Hepatocyte (in vitro differentiated cells): ENCODE data around the gene ADAP2. TPM values are rescaled to one million over a fixed set of nuclear protein-coding genes. Genes with fewer than 3 reads are reported as not detected.
"Not testable (repeated sequence)": the region's sequence is repeated elsewhere in the genome, so short reads cannot be mapped to it uniquely, and the experiment has no call there.

Experiments used
- DNase-seq: peaks from one replicate; pipeline ENCODE4 v3.0.0-alpha.2; 2016; ENCODE audit warnings: low spot score
- H2AFZ ChIP-seq: fragments of 200-600 bp; sonication (generic); 2 replicates; pipeline ENCODE4 v1.6.0; 2016; ENCODE audit warnings: antibody characterized with exemption, mild to moderate bottlenecking
- H3K27ac ChIP-seq: fragments of 200-600 bp; sonication (generic); 2 replicates; pipeline ENCODE4 v1.5.1; 2016; ENCODE audit warnings: mild to moderate bottlenecking
- H3K27me3 ChIP-seq: fragments of 200-600 bp; sonication (generic); 2 replicates; pipeline ENCODE4 v1.6.1; 2016
- H3K36me3 ChIP-seq: fragments of 200-600 bp; sonication (generic); replicated peaks from 2 replicates; pipeline ENCODE4 v1.5.1; 2016; ENCODE audit warnings: low read depth; ENCODE audit not compliant: insufficient read depth
- H3K4me1 ChIP-seq: fragments of 200-600 bp; sonication (generic); 2 replicates; pipeline ENCODE4 v1.5.1; 2016; ENCODE audit warnings: mild to moderate bottlenecking, moderate library complexity; ENCODE audit not compliant: insufficient read depth
- H3K4me2 ChIP-seq: fragments of 200-600 bp; sonication (generic); 2 replicates; pipeline ENCODE4 v1.6.0; 2016
- H3K4me3 ChIP-seq: fragments of 200-600 bp; sonication (generic); 2 replicates; pipeline ENCODE4 v1.5.1; 2016; ENCODE audit warnings: mild to moderate bottlenecking
- H3K79me2 ChIP-seq: fragments of 200-600 bp; sonication (generic); 2 replicates; pipeline ENCODE4 v1.6.0; 2017; ENCODE audit warnings: mild to moderate bottlenecking
- H3K9me2 ChIP-seq: fragments of 200-600 bp; sonication (generic); replicated peaks from 2 replicates; pipeline ENCODE4 v1.6.0; 2017; ENCODE audit warnings: mild to moderate bottlenecking; ENCODE audit not compliant: insufficient read depth
- H3K9me3 ChIP-seq: fragments of 200-600 bp; sonication (generic); 2 replicates; pipeline ENCODE4 v1.5.1; 2016; ENCODE audit warnings: low read depth, mild to moderate bottlenecking
- H4K20me1 ChIP-seq: fragments of 200-600 bp; sonication (generic); 2 replicates; pipeline ENCODE4 v1.6.0; 2016; ENCODE audit warnings: mild to moderate bottlenecking; ENCODE audit not compliant: insufficient read depth, poor library complexity, severe bottlenecking
- EZH2 ChIP-seq: fragments of 200-600 bp; sonication (generic); IDR thresholded peaks from 2 replicates; pipeline ENCODE4 v1.6.1; 2016; ENCODE audit warnings: antibody characterized with exemption, mild to moderate bottlenecking, borderline replicate concordance
- EZH2phosphoT487 ChIP-seq: fragments of 200-600 bp; sonication (generic); IDR thresholded peaks from one replicate; pipeline ENCODE4 v1.6.1; 2018; ENCODE audit warnings: antibody characterized with exemption, mild to moderate bottlenecking, low read depth, moderate library complexity; ENCODE audit not compliant: unreplicated experiment, severe bottlenecking
- WGBS: methylation state at CpG from one replicate; pipeline ENCODE4 v1.1.6; 2016; ENCODE audit warnings: low lambda C conversion rate; ENCODE audit errors: missing lambda C conversion rate; 5-methylcytosine and 5-hydroxymethylcytosine counted together
- polyA plus RNA-seq: library from polyadenylated mRNA; unstranded; fragments of >200 nt; fragmentation: Nextera tagmentation; extraction: Ambion mirVana; gene quantifications from 2 replicates; pipeline ENCODE4 v1.2.1, GENCODE V29; 2016
- total RNA-seq: library from RNA; depleted of rRNA; stranded (reverse); fragments of >200 nt; gene quantifications from 2 replicates; pipeline ENCODE4 v1.2.3, GENCODE V29; 2014
- TF ChIP-seq, protein P1 (sequence below): fragments of 200-600 bp; sonication (generic); IDR thresholded peaks from 2 replicates; pipeline ENCODE4 v1.5.1; 2016; ENCODE audit warnings: antibody characterized with exemption, mild to moderate bottlenecking; ENCODE audit not compliant: poor library complexity

ADAP2 gene
- total and polyA plus RNA-seq, 2 experiments from 2014 or later: 0.70 to 1.5 TPM

DNA sequence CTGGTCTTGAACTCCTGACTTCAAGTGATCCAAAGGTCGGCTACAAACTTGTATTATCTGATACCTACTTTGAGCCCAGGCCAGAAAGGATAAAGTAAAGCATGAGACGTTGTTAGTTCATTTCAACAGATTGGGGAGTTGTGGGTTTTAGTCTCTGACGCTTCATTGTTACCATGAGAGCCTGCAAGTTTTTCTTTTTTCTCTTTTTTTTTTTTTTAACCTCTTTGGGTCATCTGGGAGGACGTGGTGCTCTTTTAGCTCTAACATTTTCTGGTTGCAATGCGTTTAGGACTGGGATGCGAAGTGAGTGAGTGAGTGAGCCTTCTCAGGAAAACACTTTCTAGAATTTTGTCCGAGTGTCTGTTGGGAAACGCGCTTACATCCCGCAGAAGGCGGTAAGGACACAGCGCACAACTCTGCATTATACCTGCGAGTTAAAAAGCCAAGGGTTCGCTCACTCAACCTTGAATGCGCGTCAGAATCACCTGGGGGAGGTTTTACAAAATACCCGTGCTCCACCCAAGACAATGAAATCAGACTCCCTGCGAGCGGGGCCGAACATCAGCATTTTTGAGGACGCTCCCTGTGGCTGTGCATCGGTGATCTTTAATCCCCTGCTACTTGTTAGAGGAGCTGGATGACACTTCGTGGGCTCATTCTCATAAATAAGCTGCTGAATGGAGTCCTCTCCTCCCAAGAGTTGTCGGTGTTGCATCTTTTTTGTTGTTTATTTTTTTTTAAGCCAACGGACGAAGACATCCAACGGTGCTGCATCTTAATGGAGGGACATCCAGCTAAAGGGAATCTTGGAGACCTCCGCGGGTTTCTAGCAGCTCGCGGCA, 48.5 kb downstream of the ADAP2 start:
- Histone ChIP-seq H3K27me3 (no peaks in the 10 kb centered on the region), H3K4me1 (peaks cover 7% of the 10 kb centered on the region), H4K20me1 (no peaks in the 10 kb centered on the region), H3K9me2 (no peaks in the 10 kb centered on the region), H3K9me3 (no peaks in the 10 kb centered on the region), H2AFZ (peak overlapping the region; percentile 89), H3K4me2 (peak overlapping the region; percentile 88), H3K79me2 (peaks cover 34% of the 10 kb centered on the region), H3K36me3 (no peaks in the 10 kb centered on the region), H3K27ac (peak overlapping the region; percentile 96), H3K4me3 (peak overlapping the region; percentile 72)
- peak; percentile 30 for DNase-seq
- WGBS: 9% methylated on average over 31 of the region's 31 CpGs
- TF ChIP-seq, protein P1, sequence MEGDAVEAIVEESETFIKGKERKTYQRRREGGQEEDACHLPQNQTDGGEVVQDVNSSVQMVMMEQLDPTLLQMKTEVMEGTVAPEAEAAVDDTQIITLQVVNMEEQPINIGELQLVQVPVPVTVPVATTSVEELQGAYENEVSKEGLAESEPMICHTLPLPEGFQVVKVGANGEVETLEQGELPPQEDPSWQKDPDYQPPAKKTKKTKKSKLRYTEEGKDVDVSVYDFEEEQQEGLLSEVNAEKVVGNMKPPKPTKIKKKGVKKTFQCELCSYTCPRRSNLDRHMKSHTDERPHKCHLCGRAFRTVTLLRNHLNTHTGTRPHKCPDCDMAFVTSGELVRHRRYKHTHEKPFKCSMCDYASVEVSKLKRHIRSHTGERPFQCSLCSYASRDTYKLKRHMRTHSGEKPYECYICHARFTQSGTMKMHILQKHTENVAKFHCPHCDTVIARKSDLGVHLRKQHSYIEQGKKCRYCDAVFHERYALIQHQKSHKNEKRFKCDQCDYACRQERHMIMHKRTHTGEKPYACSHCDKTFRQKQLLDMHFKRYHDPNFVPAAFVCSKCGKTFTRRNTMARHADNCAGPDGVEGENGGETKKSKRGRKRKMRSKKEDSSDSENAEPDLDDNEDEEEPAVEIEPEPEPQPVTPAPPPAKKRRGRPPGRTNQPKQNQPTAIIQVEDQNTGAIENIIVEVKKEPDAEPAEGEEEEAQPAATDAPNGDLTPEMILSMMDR: no peak

DNA sequence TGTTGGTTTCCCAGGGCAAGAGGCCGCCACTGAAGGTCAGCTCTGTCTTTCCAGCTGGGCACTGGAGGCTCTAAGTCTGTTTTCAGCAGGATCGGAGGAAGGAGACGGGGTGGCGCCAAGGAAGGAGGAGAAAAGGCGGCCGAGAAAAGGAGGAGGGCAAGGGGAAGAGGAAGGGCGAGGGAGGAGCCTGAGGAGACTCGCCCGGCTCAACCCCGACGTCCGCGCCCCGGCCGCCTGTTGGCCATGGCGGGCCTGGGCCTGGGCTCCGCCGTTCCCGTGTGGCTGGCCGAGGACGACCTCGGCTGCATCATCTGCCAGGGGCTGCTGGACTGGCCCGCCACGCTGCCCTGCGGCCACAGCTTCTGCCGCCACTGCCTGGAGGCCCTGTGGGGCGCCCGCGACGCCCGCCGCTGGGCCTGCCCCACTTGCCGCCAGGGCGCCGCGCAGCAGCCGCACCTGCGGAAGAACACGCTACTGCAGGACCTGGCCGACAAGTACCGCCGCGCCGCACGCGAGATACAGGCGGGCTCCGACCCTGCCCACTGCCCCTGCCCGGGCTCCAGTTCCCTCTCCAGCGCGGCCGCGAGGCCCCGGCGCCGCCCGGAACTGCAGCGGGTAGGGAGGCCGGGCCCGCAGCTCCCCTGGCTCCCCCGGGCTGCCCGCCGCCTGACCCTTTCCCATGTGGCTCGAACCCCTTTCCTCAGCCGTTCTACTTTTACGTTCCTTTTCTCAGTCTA, 49.3 kb downstream of the ADAP2 start, which contains the start of gene RNF135:
RNF135 (plus strand) TSS at position 209 of the 737 bp plus-strand sequence; CDS start at position 244, 35 bp downstream.
- Histone ChIP-seq H3K9me3 (no peaks in the 10 kb centered on the region), H3K36me3 (no peaks in the 10 kb centered on the region), H3K4me1 (peaks cover 7% of the 10 kb centered on the region), H2AFZ (peak within 1 kb of the TSS; percentile 89), H3K27ac (peak within 1 kb of the TSS; percentile 96), H3K27me3 (no peaks in the 10 kb centered on the region), H3K4me2 (peak within 1 kb of the TSS; percentile 88), H3K79me2 (peaks cover 41% of the 10 kb centered on the region), H3K9me2 (no peaks in the 10 kb centered on the region), H4K20me1 (no peaks in the 10 kb centered on the region), H3K4me3 (peak within 1 kb of the TSS; percentile 72)
- peak; percentile 89 for DNase-seq
- TF ChIP-seq, protein P1: no peak
- no peak for TF ChIP-seq EZH2
- no peak for TF ChIP-seq EZH2phosphoT487
- WGBS: 1% methylated on average over 61 of the region's 66 CpGs

DNA sequence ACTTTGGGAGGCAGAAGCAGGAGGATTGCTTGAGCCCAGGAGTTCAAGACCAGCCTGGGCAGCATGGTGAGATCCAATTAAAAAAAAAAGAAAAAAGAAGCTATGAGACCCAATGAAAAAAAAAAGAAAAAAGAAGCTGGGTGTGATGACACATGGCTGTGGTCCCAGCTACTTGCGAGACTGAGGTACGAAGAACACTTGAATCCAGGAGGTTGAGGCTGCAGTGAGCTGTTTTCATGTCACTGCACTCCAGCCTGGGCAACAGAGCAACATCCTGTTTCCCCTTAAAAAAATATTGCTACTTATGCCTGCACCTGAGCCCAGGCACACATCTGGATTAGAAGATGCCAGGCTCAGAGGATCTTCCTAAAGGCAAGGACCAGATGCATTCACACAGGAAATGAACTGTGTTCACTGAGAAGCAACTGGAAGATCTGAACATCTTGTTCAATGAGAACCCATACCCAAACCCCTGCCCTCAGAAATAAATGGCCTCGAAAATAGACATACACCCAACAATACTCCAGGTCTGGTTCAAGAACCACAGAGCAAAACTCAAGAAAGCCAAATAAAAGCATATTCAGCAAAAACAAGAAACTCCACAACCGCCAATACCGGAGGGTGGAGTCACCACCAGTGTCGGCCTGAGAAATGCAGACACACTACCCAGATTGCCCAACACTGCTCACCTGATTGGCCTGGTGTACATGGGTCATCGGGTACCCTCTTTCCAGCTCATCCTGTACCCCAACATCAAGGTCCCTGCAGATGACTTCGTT, 53.5 kb downstream of the ADAP2 start:
- peaks cover 7% of the 10 kb centered on the region for H3K4me1 ChIP-seq
- WGBS: 99% methylated on average over 8 of the region's 8 CpGs
- no peaks in the 10 kb centered on the region for H4K20me1 ChIP-seq
- TF ChIP-seq, protein P1: no peak
- TF ChIP-seq EZH2phosphoT487: no peak
- no peak for TF ChIP-seq EZH2
- DNase-seq: no peak
- no peaks in the 10 kb centered on the region for H3K36me3 ChIP-seq
- no peak overlapping the region for H3K27ac ChIP-seq
- no peaks in the 10 kb centered on the region for H3K9me2 ChIP-seq
- H3K79me2 ChIP-seq: peaks cover 44% of the 10 kb centered on the region
- no peak overlapping the region for H3K4me2 ChIP-seq
- H2AFZ ChIP-seq: no peak overlapping the region
- H3K9me3 ChIP-seq: no peaks in the 10 kb centered on the region
- no peak overlapping the region for H3K4me3 ChIP-seq
- no peaks in the 10 kb centered on the region for H3K27me3 ChIP-seq

DNA sequence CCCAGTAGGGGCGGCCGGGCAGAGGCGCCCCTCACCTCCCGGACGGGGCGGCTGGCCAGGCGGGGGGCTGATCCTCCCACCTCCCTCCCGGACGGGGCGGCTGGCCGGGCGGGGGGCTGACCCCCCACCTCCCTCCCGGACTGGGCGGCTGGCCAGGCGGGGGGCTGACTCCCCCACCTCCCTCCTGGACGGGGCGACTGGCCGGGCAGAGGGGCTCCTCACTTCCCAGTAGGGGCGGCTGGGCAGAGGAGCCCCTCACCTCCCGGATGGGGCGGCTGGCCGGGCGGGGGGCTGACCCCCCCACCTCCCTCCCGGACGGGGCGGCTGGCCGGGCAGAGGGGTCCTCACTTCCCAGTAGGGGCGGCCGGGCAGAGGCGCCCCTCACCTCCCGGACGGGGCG, 58.2 kb downstream of the ADAP2 start:
- H3K27me3 ChIP-seq, DNase-seq: not testable (repeated sequence)
- H3K79me2 ChIP-seq: peaks cover 14% of the 10 kb centered on the region

More for the DNA sequence above, 58.2 kb downstream of the ADAP2 start:
- not testable (repeated sequence) for H3K9me2 ChIP-seq, H3K4me1 ChIP-seq, H3K4me2 ChIP-seq, H3K4me3 ChIP-seq, H4K20me1 ChIP-seq, H2AFZ ChIP-seq, H3K9me3 ChIP-seq, H3K36me3 ChIP-seq, H3K27ac ChIP-seq
- no CpG with 5 or more reads among the region's 33 CpGs for WGBS
